ENCODE measurements around the gene UCK2. TPM values are rescaled to one million over a fixed set of nuclear protein-coding genes. Genes with fewer than 3 reads are reported as not detected.

UCK2 gene
- total RNA-seq, 1 experiment from 2014 or later, result 77.9 TPM

DNA sequence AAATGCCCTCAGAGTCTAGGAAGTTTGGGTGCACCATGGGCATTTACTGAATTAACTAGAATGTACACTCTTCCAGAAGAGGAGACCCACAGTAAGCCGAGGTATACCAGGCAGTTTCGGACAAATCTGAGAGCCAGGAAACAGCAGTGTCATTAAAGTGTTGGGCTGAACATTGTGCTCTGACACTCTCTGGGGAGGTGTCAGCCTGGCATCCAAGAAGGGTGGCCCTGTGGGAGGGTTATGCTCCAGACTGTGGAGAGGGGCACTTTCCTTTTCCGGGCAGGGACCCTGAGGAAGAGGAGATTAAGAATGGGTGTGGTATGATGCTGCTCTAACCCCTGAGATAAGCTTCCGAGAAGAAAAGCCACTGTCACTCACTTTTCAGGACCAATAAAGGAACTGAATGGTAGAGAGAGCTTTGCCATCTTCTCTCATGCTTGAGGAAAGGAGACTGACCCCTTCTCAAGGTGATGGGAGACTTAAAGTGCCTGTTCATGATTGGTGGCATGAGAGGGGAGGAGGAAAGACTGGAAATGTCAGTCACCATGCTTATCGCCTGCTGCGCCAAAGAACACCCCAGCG lies 98.2 kb downstream of the UCK2 start:
- H3K18ac ChIP-seq (ENCODE audit: insufficient read length, low read depth, low read length), result no peak overlapping the region
- H4K20me1 ChIP-seq (ENCODE audit: control insufficient read depth, insufficient read depth, insufficient read length), result no peaks in the 10 kb centered on the region
- no peak overlapping the region for H3K9ac ChIP-seq (ENCODE audit: extremely low read depth, insufficient read length, low read length)
- Mint-ChIP-seq H3K4me3 (no peak overlapping the region), H3K27ac (no peak overlapping the region), H3K9me3 (no peaks in the 10 kb centered on the region), H3K27me3 (ENCODE audit: low read depth) (peaks cover 2% of the 10 kb centered on the region; the same call in 1 of the 2 replicates), H3K36me3 (ENCODE audit: insufficient read depth in 1 of 3, low read depth in 3 of 3) (no peaks in the 10 kb centered on the region), H3K4me1 (peaks cover 0 to 2% of the 10 kb centered on the region in 2 experiments; a peak in 1 of 4 replicates)
- H4K91ac ChIP-seq (ENCODE audit: insufficient read length, low read depth, low read length), result no peak overlapping the region
- no peak overlapping the region for H2BK15ac ChIP-seq (ENCODE audit: low read depth, low read length)
- H3K56ac ChIP-seq (ENCODE audit: insufficient read length, low read depth, low read length), result no peak overlapping the region
- H2AK5ac ChIP-seq (ENCODE audit: insufficient read length, low read length), result no peak overlapping the region
- H4K5ac ChIP-seq (ENCODE audit: insufficient read length, low read depth, low read length), result no peak overlapping the region
- H3K4me1 ChIP-seq (ENCODE audit: insufficient read depth, low read length), result no peaks in the 10 kb centered on the region
- H3K23ac ChIP-seq (ENCODE audit: insufficient read length, low read depth, low read length), result no peak overlapping the region
- no CpG with 5 or more reads among the region's 7 CpGs for WGBS (ENCODE audit: extremely low coverage, insufficient read length, low lambda C conversion rate)
- TF ChIP-seq, protein P1, sequence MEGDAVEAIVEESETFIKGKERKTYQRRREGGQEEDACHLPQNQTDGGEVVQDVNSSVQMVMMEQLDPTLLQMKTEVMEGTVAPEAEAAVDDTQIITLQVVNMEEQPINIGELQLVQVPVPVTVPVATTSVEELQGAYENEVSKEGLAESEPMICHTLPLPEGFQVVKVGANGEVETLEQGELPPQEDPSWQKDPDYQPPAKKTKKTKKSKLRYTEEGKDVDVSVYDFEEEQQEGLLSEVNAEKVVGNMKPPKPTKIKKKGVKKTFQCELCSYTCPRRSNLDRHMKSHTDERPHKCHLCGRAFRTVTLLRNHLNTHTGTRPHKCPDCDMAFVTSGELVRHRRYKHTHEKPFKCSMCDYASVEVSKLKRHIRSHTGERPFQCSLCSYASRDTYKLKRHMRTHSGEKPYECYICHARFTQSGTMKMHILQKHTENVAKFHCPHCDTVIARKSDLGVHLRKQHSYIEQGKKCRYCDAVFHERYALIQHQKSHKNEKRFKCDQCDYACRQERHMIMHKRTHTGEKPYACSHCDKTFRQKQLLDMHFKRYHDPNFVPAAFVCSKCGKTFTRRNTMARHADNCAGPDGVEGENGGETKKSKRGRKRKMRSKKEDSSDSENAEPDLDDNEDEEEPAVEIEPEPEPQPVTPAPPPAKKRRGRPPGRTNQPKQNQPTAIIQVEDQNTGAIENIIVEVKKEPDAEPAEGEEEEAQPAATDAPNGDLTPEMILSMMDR (conservative IDR thresholded peaks at IDR 0.05), result no peak
- H3K9me3 ChIP-seq (ENCODE audit: control insufficient read depth, low read depth, low read length), result no peaks in the 10 kb centered on the region
- H3K4ac ChIP-seq (ENCODE audit: low read depth, low read length), result no peak overlapping the region
- no peak overlapping the region for H3K27ac ChIP-seq (ENCODE audit: insufficient read length, low read depth, low read length)
- H4K8ac ChIP-seq (replicated peaks; ENCODE audit: insufficient read length, low read depth, low read length), result no peak overlapping the region
- H3K14ac ChIP-seq (ENCODE audit: insufficient read depth, low read length), result no peak overlapping the region
- H2BK20ac ChIP-seq (ENCODE audit: low read depth, low read length, poor library complexity, severe bottlenecking), result no peak overlapping the region
- H3T11ph ChIP-seq (ENCODE audit: low read length), result no peak overlapping the region
- H2BK120ac ChIP-seq (ENCODE audit: low read depth, low read length, poor library complexity, severe bottlenecking), result no peak overlapping the region
- no peak overlapping the region for H2BK5ac ChIP-seq (ENCODE audit: insufficient read length, low read length)
- H3K79me1 ChIP-seq (ENCODE audit: insufficient read depth, low read depth, low read length, poor library complexity, severe bottlenecking), result no peaks in the 10 kb centered on the region
- no peak for DNase-seq
- H2AFZ ChIP-seq (ENCODE audit: low read length), result no peak overlapping the region
- H3K23me2 ChIP-seq (ENCODE audit: insufficient read length, low read depth, low read length, poor library complexity, severe bottlenecking), result no peaks in the 10 kb centered on the region
- no peak overlapping the region for H2BK12ac ChIP-seq (ENCODE audit: insufficient read length, low read depth, low read length)
- no peaks in the 10 kb centered on the region for H3K79me2 ChIP-seq (ENCODE audit: insufficient read depth, low read length)
- no peak overlapping the region for H3K4me2 ChIP-seq (ENCODE audit: insufficient read depth, insufficient read length, low read length)
- no peaks in the 10 kb centered on the region for H3K27me3 ChIP-seq (ENCODE audit: insufficient read depth, low read length)
